Measurements from ENCODE around the gene ZNF628. TPM values are rescaled to one million over a fixed set of nuclear protein-coding genes. Genes with fewer than 3 reads are reported as not detected.

The ZNF628 gene
- polyA plus RNA-seq, 3 donors, result 0.50 to 3.1 TPM; not detected in 1

- Histone ChIP-seq H3K4me1 (ENCODE audit: control insufficient read depth in 1 of 2, insufficient read depth in 2 of 2, low read length in 2 of 2) (peaks cover 21 to 24% of the 10 kb centered on the region in 2 donors), H3K4me2 (replicated peaks; ENCODE audit: extremely low read depth, low read length, poor library complexity, severe bottlenecking) (no peak overlapping the region), H3K27me3 (ENCODE audit: control insufficient read depth in 2 of 2, insufficient read depth in 2 of 2, low read length in 2 of 2) (peaks cover 26 to 69% of the 10 kb centered on the region in 2 donors), H3K9me3 (replicated peaks in 1 of 2; ENCODE audit: control insufficient read depth in 1 of 2, insufficient read depth in 1 of 2, low read length in 2 of 2) (peaks cover 0 to 22% of the 10 kb centered on the region in 2 donors), H3K79me2 (ENCODE audit: insufficient read depth, low read length) (no peaks in the 10 kb centered on the region), H3K9ac (ENCODE audit: insufficient read depth, low read length, poor library complexity, severe bottlenecking) (no peak overlapping the region), H4K20me1 (ENCODE audit: insufficient read depth, low read length) (no peaks in the 10 kb centered on the region), H3K4me3 (replicated peaks in 1 of 3; ENCODE audit: low read depth in 2 of 3, low read length in 3 of 3) (no peak overlapping the region), H3K27ac (ENCODE audit: low read depth in 1 of 2, low read length in 2 of 2) (no peak overlapping the region), H3K36me3 (replicated peaks in 1 of 2; ENCODE audit: control insufficient read depth in 1 of 2, insufficient read depth in 2 of 2, low read length in 2 of 2) (no peaks in the 10 kb centered on the region), H2AFZ (ENCODE audit: insufficient read depth, low read depth, low read length, poor library complexity, severe bottlenecking) (no peak overlapping the region)
- intact Hi-C loops (cut with micrococcal nuclease), result no loop called here
- 0% methylated on average over 4 of the region's 18 CpGs for WGBS (ENCODE audit: insufficient coverage)
- Mint-ChIP-seq H3K27ac (no peak overlapping the region), H3K4me3 (peak overlapping the region in 1 of 2 donors; percentile 69), H3K4me1 (peaks cover 21% of the 10 kb centered on the region), H3K36me3 (peaks cover 5 to 12% of the 10 kb centered on the region in 2 donors), H3K27me3 (ENCODE audit: low read depth in 3 of 3) (peaks cover 32 to 68% (median 58%) of the 10 kb centered on the region in 3 donors), H3K9me3 (peaks cover 0 to 36% (median 12%) of the 10 kb centered on the region in 7 donors)
- no peak for TF ChIP-seq CTCF (IDR thresholded peaks at IDR 0.05)
- DNase-seq, result no peak
These were observed 32.5 kb upstream of the ZNF628 start for GRCh38 chr19:55443824-55444480.

DNA sequence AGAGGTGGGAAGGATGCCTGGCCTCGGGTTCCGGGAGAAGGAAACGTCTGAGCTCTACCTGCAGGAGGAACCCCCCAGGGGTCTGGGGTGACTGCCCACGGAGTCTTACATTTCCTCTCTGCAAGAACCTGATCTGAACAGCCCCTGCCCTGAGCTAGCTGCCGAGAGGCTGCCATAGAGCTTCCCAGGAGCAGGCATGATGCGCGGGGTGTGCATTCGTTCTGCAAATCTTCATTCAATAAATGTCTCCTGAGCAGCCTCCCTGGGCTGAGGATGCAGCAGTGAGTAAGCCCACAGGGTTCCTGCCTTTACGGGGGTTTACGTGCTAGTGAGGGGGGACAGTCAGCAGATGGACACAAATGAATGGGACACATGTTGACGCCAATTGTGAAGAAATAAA, 31.8 kb upstream of the ZNF628 start:
- Mint-ChIP-seq H3K27me3 (ENCODE audit: low read depth in 3 of 3) (peaks cover 25 to 61% (median 55%) of the 10 kb centered on the region in 3 donors), H3K36me3 (peaks cover 5 to 9% of the 10 kb centered on the region in 2 donors), H3K27ac (no peak overlapping the region), H3K4me3 (peak overlapping the region in 1 of 2 donors; percentile 69), H3K4me1 (peaks cover 20% of the 10 kb centered on the region), H3K9me3 (peaks cover 0 to 32% (median 12%) of the 10 kb centered on the region in 7 donors)
- no peak overlapping the region for H3K27ac ChIP-seq (ENCODE audit: low read depth in 1 of 2, low read length in 2 of 2)
- H3K4me3 ChIP-seq (replicated peaks in 1 of 3; ENCODE audit: low read depth in 2 of 3, low read length in 3 of 3), result no peak overlapping the region
- H3K4me2 ChIP-seq (replicated peaks; ENCODE audit: extremely low read depth, low read length, poor library complexity, severe bottlenecking), result no peak overlapping the region
- DNase-seq, result no peak
- TF ChIP-seq CTCF (IDR thresholded peaks at IDR 0.05), result no peak
- peaks cover 0 to 22% of the 10 kb centered on the region in 2 donors for H3K9me3 ChIP-seq (replicated peaks in 1 of 2; ENCODE audit: control insufficient read depth in 1 of 2, insufficient read depth in 1 of 2, low read length in 2 of 2)
- H3K9ac ChIP-seq (ENCODE audit: insufficient read depth, low read length, poor library complexity, severe bottlenecking), result no peak overlapping the region
- no peaks in the 10 kb centered on the region for H4K20me1 ChIP-seq (ENCODE audit: insufficient read depth, low read length)
- no peak overlapping the region for H2AFZ ChIP-seq (ENCODE audit: insufficient read depth, low read depth, low read length, poor library complexity, severe bottlenecking)
- H3K4me1 ChIP-seq (ENCODE audit: control insufficient read depth in 1 of 2, insufficient read depth in 2 of 2, low read length in 2 of 2), result peaks cover 21 to 24% of the 10 kb centered on the region in 2 donors
- H3K79me2 ChIP-seq (ENCODE audit: insufficient read depth, low read length), result no peaks in the 10 kb centered on the region
- intact Hi-C loops (cut with micrococcal nuclease), result no loop called here
- H3K27me3 ChIP-seq (ENCODE audit: control insufficient read depth in 2 of 2, insufficient read depth in 2 of 2, low read length in 2 of 2), result peaks cover 26 to 69% of the 10 kb centered on the region in 2 donors
- WGBS (ENCODE audit: insufficient coverage), result 51% methylated on average over 11 of the region's 11 CpGs
- no peaks in the 10 kb centered on the region for H3K36me3 ChIP-seq (replicated peaks in 1 of 2; ENCODE audit: control insufficient read depth in 1 of 2, insufficient read depth in 2 of 2, low read length in 2 of 2)
